ENCODE measurements around the gene BCO2. TPM values are rescaled to one million over a fixed set of nuclear protein-coding genes. Genes with fewer than 3 reads are reported as not detected.
A peak's percentile ranks its signal among the peaks of the same experiment; 100 is the strongest.
"Not testable (repeated sequence)": the region's sequence is repeated elsewhere in the genome, so short reads cannot be mapped to it uniquely, and the experiment has no call there.

BCO2 gene
- total RNA-seq, 1 donor from 2014 or later: 11.0 TPM

- Histone ChIP-seq H3K4me1 (peaks cover 21% of the 10 kb centered on the region), H3K9me3 (no peaks in the 10 kb centered on the region), H3K36me3 (peaks cover 0 to 3% of the 10 kb centered on the region in 2 donors), H3K27ac (peak overlapping the region; percentile 69), H3K4me3 (no peak overlapping the region), H3K27me3 (no peaks in the 10 kb centered on the region)
- no peak for DNase-seq (ENCODE audit: extremely low spot score in 2 of 2)
- peak in 1 of 2 donors; percentile 87 for TF ChIP-seq POLR2AphosphoS5 (IDR thresholded peaks at IDR 0.05; ENCODE audit: insufficient read depth in 1 of 2, low read depth in 1 of 2)
- TF ChIP-seq POLR2A (IDR thresholded peaks at IDR 0.05): no peak
- intact Hi-C loops (cut with DNase I): no loop called here
Measured at GRCh38 chr11:112156956-112157766, 18.2 kb upstream of the BCO2 start.

GRCh38 chr11:112159098-112160065, 15.9 kb upstream of the BCO2 start:
- H3K4me1 ChIP-seq: peaks cover 21% of the 10 kb centered on the region
- DNase-seq (ENCODE audit: extremely low spot score in 2 of 2): no peak
- no peak for TF ChIP-seq POLR2A (IDR thresholded peaks at IDR 0.05)
- TF ChIP-seq CTCF (IDR thresholded peaks at IDR 0.05): no peak
- no peak for TF ChIP-seq POLR2AphosphoS5 (IDR thresholded peaks at IDR 0.05; ENCODE audit: insufficient read depth in 1 of 2, low read depth in 1 of 2)

GRCh38 chr11:112160091-112160848, 15.0 kb upstream of the BCO2 start:
- Histone ChIP-seq H3K27ac (peak overlapping the region; percentile 55), H3K27me3 (no peaks in the 10 kb centered on the region), H3K4me1 (peaks cover 21% of the 10 kb centered on the region), H3K9me3 (no peaks in the 10 kb centered on the region), H3K4me3 (peak overlapping the region in 1 of 2 donors; percentile 39), H3K36me3 (no peaks in the 10 kb centered on the region)
- TF ChIP-seq POLR2AphosphoS5 (IDR thresholded peaks at IDR 0.05; ENCODE audit: insufficient read depth in 1 of 2, low read depth in 1 of 2): no peak
- no peak for TF ChIP-seq CTCF (IDR thresholded peaks at IDR 0.05)
- no peak for TF ChIP-seq POLR2A (IDR thresholded peaks at IDR 0.05)
- DNase-seq (ENCODE audit: extremely low spot score in 2 of 2): no peak
- intact Hi-C loops (cut with DNase I): no loop called here

More at GRCh38 chr11:112159098-112160065, 15.9 kb upstream of the BCO2 start:
- H3K36me3 ChIP-seq: no peaks in the 10 kb centered on the region
- H3K27ac ChIP-seq: peak overlapping the region; percentile 55
- H3K9me3 ChIP-seq: no peaks in the 10 kb centered on the region
- no peaks in the 10 kb centered on the region for H3K27me3 ChIP-seq
- intact Hi-C loops (cut with DNase I): no loop called here
- H3K4me3 ChIP-seq: peak overlapping the region in 1 of 2 donors; percentile 39

GRCh38 chr11:112161012-112161411, 14.3 kb upstream of the BCO2 start:
- peak overlapping the region in 1 of 2 donors; percentile 39 for H3K4me3 ChIP-seq
- DNase-seq (ENCODE audit: extremely low spot score in 2 of 2): no peak
- no peaks in the 10 kb centered on the region for H3K27me3 ChIP-seq
- H3K9me3 ChIP-seq: no peaks in the 10 kb centered on the region
- no peaks in the 10 kb centered on the region for H3K36me3 ChIP-seq
- peaks cover 21% of the 10 kb centered on the region for H3K4me1 ChIP-seq
- TF ChIP-seq CTCF (IDR thresholded peaks at IDR 0.05) (no peak), POLR2AphosphoS5 (IDR thresholded peaks at IDR 0.05; ENCODE audit: insufficient read depth in 1 of 2, low read depth in 1 of 2) (peak in 1 of 2 donors; percentile 68), POLR2A (IDR thresholded peaks at IDR 0.05) (no peak)
- intact Hi-C loops (cut with DNase I): no loop called here
- H3K27ac ChIP-seq: peak overlapping the region; percentile 55

- H3K4me3 ChIP-seq: peak overlapping the region in 1 of 2 donors; percentile 39
- H3K9me3 ChIP-seq; intact Hi-C loops (cut with DNase I); DNase-seq (ENCODE audit: extremely low spot score in 2 of 2); H3K27me3 ChIP-seq; H3K36me3 ChIP-seq: not testable (repeated sequence)
- peaks cover 15% of the 10 kb centered on the region for H3K4me1 ChIP-seq
- peak overlapping the region; percentile 55 for H3K27ac ChIP-seq
Measured at GRCh38 chr11:112162200-112162599, 13.1 kb upstream of the BCO2 start.

Measured in vagina (tissue), 2 donors.